Activated naive CD8-positive, alpha-beta T cell (primary cell): Measurements from ENCODE around the gene VENTX.

ENCODE experiments used
- H3K27ac Mint-ChIP-seq: one replicate; pipeline ENCODE4 v1.8.0; 2021; ENCODE audit warnings: mixed read lengths
- H3K27me3 Mint-ChIP-seq: one replicate; pipeline ENCODE4 v1.8.0; 2021; ENCODE audit warnings: mixed read lengths
- H3K36me3 Mint-ChIP-seq: one replicate; pipeline ENCODE4 v1.8.0; 2021; ENCODE audit warnings: mixed read lengths
- H3K4me1 Mint-ChIP-seq: one replicate; pipeline ENCODE4 v1.8.0; 2021; ENCODE audit warnings: low read depth, mixed read lengths
- H3K4me3 Mint-ChIP-seq: one replicate; pipeline ENCODE4 v1.8.0; 2021; ENCODE audit warnings: mild to moderate bottlenecking, mixed read lengths
- H3K9me3 Mint-ChIP-seq: one replicate; pipeline ENCODE4 v1.8.0; 2021; ENCODE audit warnings: low read depth, mixed read lengths

VENTX gene

GRCh38 chr10:133281084-133281483 is 43.4 kb downstream of the VENTX start:
- H3K27ac Mint-ChIP-seq, result no peak overlapping the region
- H3K36me3 Mint-ChIP-seq, result no peaks in the 10 kb centered on the region
- H3K27me3 Mint-ChIP-seq, result no peaks in the 10 kb centered on the region
- peaks cover 11% of the 10 kb centered on the region for H3K4me1 Mint-ChIP-seq
- H3K4me3 Mint-ChIP-seq, result no peak overlapping the region
- H3K9me3 Mint-ChIP-seq, result no peaks in the 10 kb centered on the region

- H3K4me3 Mint-ChIP-seq, result no peak overlapping the region
These were observed 44.1 kb downstream of the VENTX start for GRCh38 chr10:133281628-133282372.

GRCh38 chr10:133282846-133283390 is 45.3 kb downstream of the VENTX start:
- Mint-ChIP-seq H3K4me1 (peaks cover 9% of the 10 kb centered on the region), H3K27ac (no peak overlapping the region), H3K36me3 (peaks cover 4% of the 10 kb centered on the region), H3K4me3 (no peak overlapping the region), H3K9me3 (no peaks in the 10 kb centered on the region), H3K27me3 (no peaks in the 10 kb centered on the region)

More at GRCh38 chr10:133281628-133282372, 44.1 kb downstream of the VENTX start:
- no peaks in the 10 kb centered on the region for H3K9me3 Mint-ChIP-seq
- no peak overlapping the region for H3K27ac Mint-ChIP-seq
- peaks cover under 1% of the 10 kb centered on the region for H3K36me3 Mint-ChIP-seq
- H3K4me1 Mint-ChIP-seq, result peaks cover 11% of the 10 kb centered on the region
- H3K27me3 Mint-ChIP-seq, result no peaks in the 10 kb centered on the region

- Mint-ChIP-seq H3K36me3 (peaks cover 7% of the 10 kb centered on the region), H3K27ac (no peak overlapping the region), H3K27me3 (no peaks in the 10 kb centered on the region), H3K9me3 (no peaks in the 10 kb centered on the region), H3K4me3 (no peak overlapping the region), H3K4me1 (no peaks in the 10 kb centered on the region)
These were observed 46.3 kb downstream of the VENTX start for GRCh38 chr10:133283931-133284330.

- Mint-ChIP-seq H3K27ac (no peak overlapping the region), H3K9me3 (no peaks in the 10 kb centered on the region), H3K27me3 (no peaks in the 10 kb centered on the region), H3K4me1 (no peaks in the 10 kb centered on the region), H3K36me3 (peaks cover 7% of the 10 kb centered on the region), H3K4me3 (no peak overlapping the region)
These were observed 47.6 kb downstream of the VENTX start for GRCh38 chr10:133285217-133285616.

GRCh38 chr10:133286366-133286765 is 48.7 kb downstream of the VENTX start:
- Mint-ChIP-seq H3K4me3 (no peak overlapping the region), H3K36me3 (peaks cover 7% of the 10 kb centered on the region), H3K4me1 (no peaks in the 10 kb centered on the region), H3K27ac (no peak overlapping the region), H3K27me3 (no peaks in the 10 kb centered on the region), H3K9me3 (no peaks in the 10 kb centered on the region)

- H3K9me3 Mint-ChIP-seq, result no peaks in the 10 kb centered on the region
- no peak overlapping the region for H3K4me3 Mint-ChIP-seq
- H3K27ac Mint-ChIP-seq, result no peak overlapping the region
- no peaks in the 10 kb centered on the region for H3K4me1 Mint-ChIP-seq
- H3K27me3 Mint-ChIP-seq, result no peaks in the 10 kb centered on the region
- peaks cover 7% of the 10 kb centered on the region for H3K36me3 Mint-ChIP-seq
These were observed 50.3 kb downstream of the VENTX start for GRCh38 chr10:133287832-133288500.

GRCh38 chr10:133289761-133290160 is 52.1 kb downstream of the VENTX start:
- no peak overlapping the region for H3K4me3 Mint-ChIP-seq
- no peak overlapping the region for H3K27ac Mint-ChIP-seq
- H3K9me3 Mint-ChIP-seq, result no peaks in the 10 kb centered on the region
- peaks cover 2% of the 10 kb centered on the region for H3K4me1 Mint-ChIP-seq
- H3K36me3 Mint-ChIP-seq, result peaks cover 7% of the 10 kb centered on the region
- H3K27me3 Mint-ChIP-seq, result no peaks in the 10 kb centered on the region
